Panc1 (cell line): ENCODE measurements around the gene LIN7B.

Experiments
- CTCF ChIP-seq: fragments of 450-650 bp; IDR thresholded peaks from 2 replicates; pipeline ENCODE4 v1.5.1; 2017; ENCODE audit warnings: mild to moderate bottlenecking
- POLR2AphosphoS5 ChIP-seq: IDR thresholded peaks from 2 replicates; pipeline ENCODE4 v1.6.1; 2012; ENCODE audit warnings: mild to moderate bottlenecking, low read depth, low read length, moderate library complexity
- SIN3A ChIP-seq: IDR thresholded peaks from 2 replicates; pipeline ENCODE4 v1.6.1; 2012; ENCODE audit warnings: low read depth, mild to moderate bottlenecking, low read length, moderate library complexity, borderline replicate concordance; ENCODE audit not compliant: insufficient read depth

GRCh38 chr19:49150944-49151243 lies 36.7 kb downstream of the LIN7B start:
- TF ChIP-seq CTCF = no peak
- no peak for TF ChIP-seq POLR2AphosphoS5
- TF ChIP-seq SIN3A = no peak
